PC-9 (cell line): ENCODE data around the gene LAMTOR2. TPM values are rescaled to one million over a fixed set of nuclear protein-coding genes. Genes with fewer than 3 reads are reported as not detected.

Experiments
- BruUV-seq: library from RNA; stranded (reverse); fragments of 400-500 nt; replicated peaks from 2 replicates; lab custom pipeline; 2021; lab: Mats Ljungman, UMichigan
- CTCF ChIA-PET: fragments of 300-600 bp; sonication (Branson Sonifier 250); formaldehyde crosslinking; loops from one replicate; lab custom pipeline; 2022; ENCODE audit warnings: antibody characterized with exemption; lab: Charles Lee
- POLR2A ChIA-PET: fragments of 300-600 bp; sonication (Branson Sonifier 250); formaldehyde crosslinking; loops from one replicate; lab custom pipeline; 2022; ENCODE audit warnings: antibody characterized with exemption; ENCODE audit not compliant: unreplicated experiment; lab: Charles Lee
- DNase-seq, 2 experiments: peaks; one replicate each; pipeline versions ENCODE4 v3.0.0 to v3.0.0-alpha.2; 2015 to 2022; ENCODE audit warnings: mixed read lengths in 1 of 2
- H2AFZ ChIP-seq: fragments of 200-600 bp; sonication (generic); 2 replicates; pipeline ENCODE4 v1.8.1; 2017; ENCODE audit warnings: antibody characterized with exemption
- H3F3A ChIP-seq: fragments of 200-600 bp; sonication (generic); 2 replicates; pipeline ENCODE4 v1.8.1; 2017; ENCODE audit warnings: antibody characterized with exemption, mild to moderate bottlenecking, low read depth; ENCODE audit not compliant: insufficient read depth
- H3K27ac ChIP-seq: fragments of 200-600 bp; sonication (generic); 2 replicates; pipeline ENCODE4 v1.6.1; 2016; ENCODE audit warnings: mixed run types
- H3K27me3 ChIP-seq: fragments of 200-600 bp; sonication (generic); 2 replicates; pipeline ENCODE4 v1.6.1; 2016; ENCODE audit warnings: low read depth, mixed run types; ENCODE audit not compliant: insufficient read depth
- H3K36me3 ChIP-seq: fragments of 200-600 bp; sonication (generic); 2 replicates; pipeline ENCODE4 v1.6.1; 2016; ENCODE audit warnings: low read depth, mixed run types
- H3K4me1 ChIP-seq: fragments of 200-600 bp; sonication (generic); replicated peaks from 2 replicates; pipeline ENCODE4 v1.6.1; 2016; ENCODE audit warnings: mixed run types; ENCODE audit not compliant: insufficient read depth
- H3K4me2 ChIP-seq: fragments of 200-600 bp; sonication (generic); 2 replicates; pipeline ENCODE4 v1.6.1; 2017; ENCODE audit warnings: mixed run types
- H3K4me3 ChIP-seq: fragments of 200-600 bp; sonication (generic); 2 replicates; pipeline ENCODE4 v1.6.1; 2016; ENCODE audit warnings: mixed run types
- H3K79me2 ChIP-seq: fragments of 200-600 bp; sonication (generic); 2 replicates; pipeline ENCODE4 v1.6.1; 2017; ENCODE audit warnings: low read depth, mixed run types
- H3K9me2 ChIP-seq: fragments of 200-600 bp; sonication (generic); 2 replicates; pipeline ENCODE4 v1.8.1; 2017; ENCODE audit warnings: mild to moderate bottlenecking; ENCODE audit not compliant: insufficient read depth
- H3K9me3 ChIP-seq: fragments of 200-600 bp; sonication (generic); 2 replicates; pipeline ENCODE4 v1.8.1; 2016; ENCODE audit warnings: low read depth; ENCODE audit not compliant: insufficient read depth
- H4K20me1 ChIP-seq: fragments of 200-600 bp; sonication (generic); 2 replicates; pipeline ENCODE4 v1.8.1; 2017; ENCODE audit not compliant: insufficient read depth
- CTCF ChIP-seq: fragments of 200-600 bp; sonication (generic); conservative IDR thresholded peaks from 2 replicates; pipeline ENCODE4 v1.6.1; 2017; ENCODE audit warnings: mixed run types, antibody characterized with exemption, mild to moderate bottlenecking, moderate library complexity
- EZH2 ChIP-seq: fragments of 200-600 bp; sonication (generic); IDR thresholded peaks from 2 replicates; pipeline ENCODE4 v1.8.0; 2017; ENCODE audit warnings: antibody characterized with exemption, low read depth
- intact Hi-C: fragments of 100-400 bp; cut with micrococcal nuclease; formaldehyde crosslinking; loops from one replicate; pipeline ENCODE4 v1.10.0; 2022; ENCODE audit not compliant: unreplicated experiment
- total RNA-seq: library from RNA; stranded (reverse); gene quantifications from 2 replicates; pipeline ENCODE4 v1.2.3, GENCODE V29; 2021

Gene LAMTOR2
- total RNA-seq, 1 experiment from 2014 or later = 76.8 TPM

DNA sequence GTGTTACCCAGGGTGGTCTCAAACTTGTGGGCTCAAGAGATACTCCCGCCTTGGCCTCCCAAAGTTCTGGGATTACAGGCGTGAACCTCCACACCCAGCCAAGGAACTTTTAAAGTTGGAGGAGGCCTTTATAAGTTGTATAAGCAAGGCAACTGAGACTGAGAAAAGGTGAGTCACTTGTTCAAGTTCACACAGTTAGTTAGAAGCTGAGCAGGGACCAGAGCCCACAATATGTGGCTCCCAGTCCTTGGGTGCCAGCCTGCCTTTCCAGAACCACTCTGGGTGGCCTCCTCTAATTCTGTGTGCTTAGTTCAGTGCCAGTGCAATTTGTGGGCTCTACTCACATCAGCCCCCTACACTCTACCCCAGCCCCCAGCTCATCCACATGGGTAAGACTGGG is 10.0 kb downstream of the LAMTOR2 start:
- H3K4me3 ChIP-seq = no peak overlapping the region
- H3K9me2 ChIP-seq = no peaks in the 10 kb centered on the region
- no peak overlapping the region for H3K4me2 ChIP-seq
- peaks cover 63% of the 10 kb centered on the region for H3K79me2 ChIP-seq
- peaks cover 33% of the 10 kb centered on the region for H4K20me1 ChIP-seq
- H2AFZ ChIP-seq = no peak overlapping the region
- intact Hi-C loops = loop anchor here (5.0 kb wide), 1 partner anchor 62 kb away; no protein-coding TSS in a partner anchor
- ChIA-PET POLR2A (no interaction called here), CTCF (interaction anchor here (0.6 to 3.1 kb wide), 3 partner anchors 72 to 449 kb away, joined by 3 to 16 read pairs (median 9); no protein-coding TSS in a partner anchor)
- no peaks in the 10 kb centered on the region for H3K27me3 ChIP-seq
- no peaks in the 10 kb centered on the region for H3K9me3 ChIP-seq
- H3K27ac ChIP-seq = no peak overlapping the region
- H3F3A ChIP-seq = peaks cover 27% of the 10 kb centered on the region
- TF ChIP-seq EZH2 (no peak), CTCF (no peak)
- peaks cover 18% of the 10 kb centered on the region for H3K4me1 ChIP-seq
- no TSS peak for BruUV-seq
- H3K36me3 ChIP-seq = peaks cover 7% of the 10 kb centered on the region; the same call in 1 of the 2 replicates
- DNase-seq = no peak

- no peaks in the 10 kb centered on the region for H3K9me2 ChIP-seq
- H4K20me1 ChIP-seq = peaks cover 33% of the 10 kb centered on the region
- ChIA-PET POLR2A (no interaction called here), CTCF (interaction anchor here (0.7 to 3.1 kb wide), 2 partner anchors 7 to 127 kb away, joined by 15 to 16 read pairs; no protein-coding TSS in a partner anchor)
- no peak overlapping the region for H3K4me3 ChIP-seq
- TF ChIP-seq EZH2 (no peak), CTCF (no peak)
- intact Hi-C loops = no loop called here
- H3K4me2 ChIP-seq = no peak overlapping the region
- H3K9me3 ChIP-seq = no peaks in the 10 kb centered on the region
- peaks cover 7% of the 10 kb centered on the region; the same call in 1 of the 2 replicates for H3K36me3 ChIP-seq
- no TSS peak for BruUV-seq
- DNase-seq = no peak
- peaks cover 27% of the 10 kb centered on the region for H3F3A ChIP-seq
- H3K27ac ChIP-seq = no peak overlapping the region
- no peaks in the 10 kb centered on the region for H3K27me3 ChIP-seq
- H2AFZ ChIP-seq = no peak overlapping the region
- H3K79me2 ChIP-seq = peaks cover 63% of the 10 kb centered on the region
- H3K4me1 ChIP-seq = peaks cover 18% of the 10 kb centered on the region
Observed at GRCh38 chr1:156065212-156065611, 10.6 kb downstream of the LAMTOR2 start.

DNA sequence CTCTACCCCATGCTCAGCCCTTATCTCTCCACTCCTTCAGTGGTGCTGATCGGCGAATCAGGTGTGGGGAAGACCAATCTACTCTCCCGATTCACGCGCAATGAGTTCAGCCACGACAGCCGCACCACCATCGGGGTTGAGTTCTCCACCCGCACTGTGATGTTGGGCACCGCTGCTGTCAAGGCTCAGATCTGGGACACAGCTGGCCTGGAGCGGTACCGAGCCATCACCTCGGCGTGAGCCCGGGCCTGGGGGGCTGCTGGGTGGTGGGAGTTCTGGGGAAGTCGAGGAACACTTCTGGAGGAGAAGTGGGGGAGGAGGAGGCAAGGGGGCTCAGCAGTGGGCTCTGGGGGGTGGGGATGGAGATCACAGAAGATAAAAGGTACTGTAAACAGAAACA is 11.3 kb downstream of the LAMTOR2 start:
- POLR2A ChIA-PET = interaction anchor here (0.7 kb wide), 1 partner anchor 110 kb away, joined by 4 read pairs; no protein-coding TSS in a partner anchor
- Histone ChIP-seq H3K27ac (no peak overlapping the region), H2AFZ (no peak overlapping the region), H3K36me3 (peaks cover 7% of the 10 kb centered on the region; the same call in 1 of the 2 replicates), H3K9me3 (no peaks in the 10 kb centered on the region), H3K9me2 (no peaks in the 10 kb centered on the region), H3K79me2 (peaks cover 63% of the 10 kb centered on the region), H4K20me1 (peaks cover 33% of the 10 kb centered on the region), H3K4me1 (peaks cover 18% of the 10 kb centered on the region), H3K27me3 (no peaks in the 10 kb centered on the region), H3F3A (peaks cover 31% of the 10 kb centered on the region), H3K4me2 (no peak overlapping the region), H3K4me3 (no peak overlapping the region)
- CTCF ChIA-PET = interaction anchor here (0.6 to 3.1 kb wide), 3 partner anchors 8 to 234 kb away, joined by 7 to 16 read pairs (median 15); no protein-coding TSS in a partner anchor
- DNase-seq = no peak
- no TSS peak for BruUV-seq
- TF ChIP-seq CTCF (no peak), EZH2 (no peak)
- intact Hi-C loops = loop anchor here (1.0 kb wide), 1 partner anchor 128 kb away; no protein-coding TSS in a partner anchor
